ENCODE measurements around the gene CBLN2.

The CBLN2 gene

DNA sequence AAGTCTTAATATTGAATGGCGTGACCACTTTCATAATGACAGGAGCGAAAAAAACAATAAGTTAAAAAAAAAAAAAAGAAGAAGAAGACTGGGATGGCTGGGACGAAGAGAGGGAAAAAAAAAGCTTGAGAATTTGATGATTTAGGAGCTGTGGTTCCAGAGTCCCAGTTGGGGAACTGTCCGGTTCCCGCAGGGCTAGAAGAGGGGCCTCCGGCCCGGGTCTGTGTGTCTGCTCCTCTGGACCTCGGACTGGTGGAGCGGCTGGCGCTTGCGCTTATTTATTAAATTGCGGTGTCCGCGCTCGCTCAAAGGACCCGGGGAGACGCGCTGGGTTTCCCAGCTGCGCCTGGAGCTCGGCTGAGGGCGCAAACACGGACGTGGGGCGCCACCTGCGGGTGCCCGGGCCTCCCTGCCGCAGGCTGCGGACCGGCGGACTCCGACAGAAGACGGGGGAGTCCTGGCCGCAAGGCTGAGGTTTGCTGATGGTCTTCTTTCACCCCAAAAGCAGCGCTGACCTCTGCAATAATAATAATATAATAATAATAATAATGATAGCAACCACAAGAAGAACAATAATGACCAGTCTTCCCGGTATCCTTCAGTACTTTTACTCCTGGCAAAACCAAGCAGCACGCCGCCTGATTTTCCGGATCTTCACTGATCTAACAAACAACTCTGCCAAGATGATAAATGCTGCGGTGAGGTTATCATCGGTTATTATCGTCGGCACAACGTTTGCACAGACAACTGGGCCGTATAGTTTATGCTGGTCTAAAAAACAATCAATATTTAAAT lies at the start of gene CBLN2:
Gene CBLN2 (minus strand): TSS at position 251 of the 795 bp plus-strand sequence. CDS start 2,182 bp downstream, outside the sequence.
- H3K27ac ChIP-seq: no peak within 1 kb of the TSS
- intact Hi-C loops (cut with DNase I; ENCODE audit: low total_unique reads): no loop called here
- no peaks in the 10 kb centered on the region for H3K9me3 ChIP-seq
- no peaks in the 10 kb centered on the region for H3K36me3 ChIP-seq
- TF ChIP-seq, protein P1, sequence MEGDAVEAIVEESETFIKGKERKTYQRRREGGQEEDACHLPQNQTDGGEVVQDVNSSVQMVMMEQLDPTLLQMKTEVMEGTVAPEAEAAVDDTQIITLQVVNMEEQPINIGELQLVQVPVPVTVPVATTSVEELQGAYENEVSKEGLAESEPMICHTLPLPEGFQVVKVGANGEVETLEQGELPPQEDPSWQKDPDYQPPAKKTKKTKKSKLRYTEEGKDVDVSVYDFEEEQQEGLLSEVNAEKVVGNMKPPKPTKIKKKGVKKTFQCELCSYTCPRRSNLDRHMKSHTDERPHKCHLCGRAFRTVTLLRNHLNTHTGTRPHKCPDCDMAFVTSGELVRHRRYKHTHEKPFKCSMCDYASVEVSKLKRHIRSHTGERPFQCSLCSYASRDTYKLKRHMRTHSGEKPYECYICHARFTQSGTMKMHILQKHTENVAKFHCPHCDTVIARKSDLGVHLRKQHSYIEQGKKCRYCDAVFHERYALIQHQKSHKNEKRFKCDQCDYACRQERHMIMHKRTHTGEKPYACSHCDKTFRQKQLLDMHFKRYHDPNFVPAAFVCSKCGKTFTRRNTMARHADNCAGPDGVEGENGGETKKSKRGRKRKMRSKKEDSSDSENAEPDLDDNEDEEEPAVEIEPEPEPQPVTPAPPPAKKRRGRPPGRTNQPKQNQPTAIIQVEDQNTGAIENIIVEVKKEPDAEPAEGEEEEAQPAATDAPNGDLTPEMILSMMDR (IDR thresholded peaks at IDR 0.05): peak in 1 of 2 experiments; percentile 9
- DNase-seq: no peak
- peak within 1 kb of the TSS in 1 of 2 donors; percentile 8 for H3K4me3 ChIP-seq
- H3K4me1 ChIP-seq: peaks cover 0 to 28% (median 12%) of the 10 kb centered on the region in 4 donors
- peaks cover 0 to 34% of the 10 kb centered on the region in 2 donors for H3K27me3 ChIP-seq

DNA sequence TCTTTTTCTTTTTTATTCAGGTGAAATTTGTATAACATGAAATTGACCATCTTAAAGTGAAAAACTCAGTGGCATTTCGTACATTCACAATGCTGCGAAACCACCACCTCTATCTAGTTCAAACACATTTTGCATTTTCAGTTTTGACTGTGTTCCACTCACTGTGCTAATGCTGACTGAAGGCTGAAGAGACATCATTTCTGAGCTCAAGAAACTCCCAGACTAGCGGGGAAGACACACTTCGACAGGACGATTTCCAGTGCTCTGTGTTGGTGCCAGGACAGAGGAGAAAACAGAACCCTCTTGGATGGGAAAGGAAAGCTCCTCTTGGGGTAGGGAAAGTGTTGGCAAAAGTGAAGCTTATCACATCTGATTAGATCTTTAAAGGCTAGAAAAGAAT lies 44.2 kb upstream of the CBLN2 start:
- Histone ChIP-seq H3K27ac (no peak overlapping the region), H3K4me3 (no peak overlapping the region), H3K27me3 (no peaks in the 10 kb centered on the region), H3K4me1 (no peaks in the 10 kb centered on the region), H3K36me3 (no peaks in the 10 kb centered on the region), H3K9me3 (no peaks in the 10 kb centered on the region)
- no peak for DNase-seq
- TF ChIP-seq, protein P1 (IDR thresholded peaks at IDR 0.05): no peak
- intact Hi-C loops (cut with DNase I; ENCODE audit: low total_unique reads): no loop called here

DNA sequence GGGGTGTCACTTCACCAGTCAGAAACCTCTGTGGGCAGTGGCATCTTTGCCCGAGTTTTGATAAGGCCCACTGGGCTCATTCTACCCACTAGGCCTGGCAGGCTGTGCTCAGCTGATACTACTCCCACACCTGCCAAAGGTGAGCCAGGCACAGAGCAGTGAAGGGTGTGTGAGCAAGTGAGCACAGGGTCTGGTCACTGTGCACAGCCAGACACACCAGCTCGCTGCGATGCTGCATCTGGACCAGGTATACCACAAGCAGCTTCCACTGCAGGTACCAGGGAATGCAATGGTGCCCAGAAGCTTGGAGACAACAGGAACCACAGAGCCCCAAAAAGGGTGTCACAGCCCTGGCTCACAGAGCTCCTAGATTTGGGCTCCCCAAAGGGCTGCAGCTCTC lies 40.6 kb upstream of the CBLN2 start:
- no peaks in the 10 kb centered on the region for H3K4me1 ChIP-seq
- no peak for DNase-seq
- no peak overlapping the region for H3K27ac ChIP-seq
- no peaks in the 10 kb centered on the region for H3K27me3 ChIP-seq
- no peaks in the 10 kb centered on the region for H3K36me3 ChIP-seq
- intact Hi-C loops (cut with DNase I; ENCODE audit: low total_unique reads): no loop called here
- H3K9me3 ChIP-seq: no peaks in the 10 kb centered on the region
- H3K4me3 ChIP-seq: no peak overlapping the region
- TF ChIP-seq, protein P1 (IDR thresholded peaks at IDR 0.05): no peak

DNA sequence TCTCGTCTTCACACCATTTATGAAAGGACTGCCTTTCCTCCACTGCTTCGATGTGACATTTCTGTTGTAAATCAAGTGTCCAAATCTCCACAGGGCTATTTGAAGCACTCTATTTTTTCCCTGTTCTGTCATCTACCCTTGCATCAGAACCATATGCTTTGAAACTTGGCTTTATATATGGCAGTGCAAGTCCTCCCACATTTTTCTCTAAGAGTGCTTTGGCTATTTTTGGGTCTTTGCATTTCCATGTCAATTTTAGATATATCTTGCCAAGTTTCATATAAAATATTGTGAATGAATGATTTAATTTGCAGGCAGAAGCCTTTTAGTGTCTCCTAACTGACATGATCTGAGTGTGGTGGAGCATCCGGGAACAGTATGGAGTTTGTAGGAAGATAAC lies 37.8 kb upstream of the CBLN2 start:
- TF ChIP-seq, protein P1 (IDR thresholded peaks at IDR 0.05): no peak
- Histone ChIP-seq H3K4me3 (no peak overlapping the region), H3K9me3 (no peaks in the 10 kb centered on the region), H3K27ac (no peak overlapping the region), H3K36me3 (no peaks in the 10 kb centered on the region), H3K27me3 (no peaks in the 10 kb centered on the region), H3K4me1 (no peaks in the 10 kb centered on the region)
- intact Hi-C loops (cut with DNase I; ENCODE audit: low total_unique reads): no loop called here
- DNase-seq: no peak

DNA sequence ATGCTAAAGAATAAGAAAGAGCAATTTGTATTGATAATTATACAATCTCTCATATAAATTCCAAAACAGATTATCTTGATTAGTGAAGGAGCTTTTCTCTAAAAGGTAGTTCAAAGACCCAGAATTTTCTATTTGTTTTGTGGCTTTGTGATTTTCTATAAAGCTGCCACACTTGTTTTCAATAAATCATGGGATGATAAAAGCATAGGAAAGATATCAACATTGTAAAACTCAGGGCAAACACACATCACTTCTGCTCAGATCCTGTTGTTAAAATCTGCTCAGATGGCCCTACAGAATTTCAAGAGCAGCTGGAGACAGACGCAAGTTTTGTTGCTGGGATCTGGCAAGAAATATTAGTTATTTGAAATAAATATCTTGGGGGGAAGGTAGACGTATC lies 28.8 kb upstream of the CBLN2 start:
- no peak for DNase-seq
- intact Hi-C loops (cut with DNase I; ENCODE audit: low total_unique reads): no loop called here
- TF ChIP-seq, protein P1 (IDR thresholded peaks at IDR 0.05): no peak

More for the DNA sequence above, 28.8 kb upstream of the CBLN2 start:
- H3K4me1 ChIP-seq: no peaks in the 10 kb centered on the region
- no peak overlapping the region for H3K27ac ChIP-seq
- no peaks in the 10 kb centered on the region for H3K9me3 ChIP-seq
- no peak overlapping the region for H3K4me3 ChIP-seq
- no peaks in the 10 kb centered on the region for H3K27me3 ChIP-seq
- no peaks in the 10 kb centered on the region for H3K36me3 ChIP-seq

Measured in tibial artery (tissue), 4 donors.